ENCODE measurements around the gene KIAA0586. TPM values are rescaled to one million over a fixed set of nuclear protein-coding genes. Genes with fewer than 3 reads are reported as not detected.

The KIAA0586 gene
- total RNA-seq, 1 experiment from 2014 or later = 20.9 TPM

- no peak overlapping the region for H3K23ac ChIP-seq (ENCODE audit: insufficient read length, low read depth, low read length)
- no peak overlapping the region for H3K4me2 ChIP-seq (ENCODE audit: insufficient read depth, insufficient read length, low read length)
- H3K79me1 ChIP-seq (ENCODE audit: insufficient read depth, low read depth, low read length, poor library complexity, severe bottlenecking) = no peaks in the 10 kb centered on the region
- no peak overlapping the region for H2AK5ac ChIP-seq (ENCODE audit: insufficient read length, low read length)
- no peaks in the 10 kb centered on the region for H3K9me3 ChIP-seq (ENCODE audit: control insufficient read depth, low read depth, low read length)
- WGBS (ENCODE audit: extremely low coverage, insufficient read length, low lambda C conversion rate) = no CpG with 5 or more reads among the region's 1 CpG
- Mint-ChIP-seq H3K27ac (no peak overlapping the region), H3K9me3 (no peaks in the 10 kb centered on the region), H3K27me3 (ENCODE audit: low read depth) (no peaks in the 10 kb centered on the region), H3K4me1 (peaks cover 6 to 8% of the 10 kb centered on the region in 2 experiments; a peak in 2 of 4 replicates), H3K36me3 (ENCODE audit: insufficient read depth in 1 of 3, low read depth in 3 of 3) (no peaks in the 10 kb centered on the region), H3K4me3 (no peak overlapping the region)
- no peaks in the 10 kb centered on the region for H3K79me2 ChIP-seq (ENCODE audit: insufficient read depth, low read length)
- H2BK120ac ChIP-seq (ENCODE audit: low read depth, low read length, poor library complexity, severe bottlenecking) = no peak overlapping the region
- H4K5ac ChIP-seq (ENCODE audit: insufficient read length, low read depth, low read length) = no peak overlapping the region
- no peak overlapping the region for H4K91ac ChIP-seq (ENCODE audit: insufficient read length, low read depth, low read length)
- no peak for TF ChIP-seq CTCF (conservative IDR thresholded peaks at IDR 0.05)
- peaks cover 2% of the 10 kb centered on the region; the same call in 1 of the 2 replicates for H3K4me1 ChIP-seq (ENCODE audit: insufficient read depth, low read length)
- H2AFZ ChIP-seq (ENCODE audit: low read length) = no peak overlapping the region
- H3K27ac ChIP-seq (ENCODE audit: insufficient read length, low read depth, low read length) = no peak overlapping the region
- no peak overlapping the region for H3K56ac ChIP-seq (ENCODE audit: insufficient read length, low read depth, low read length)
- no peak overlapping the region for H3K9ac ChIP-seq (ENCODE audit: extremely low read depth, insufficient read length, low read length)
- no peak overlapping the region for H2BK15ac ChIP-seq (ENCODE audit: low read depth, low read length)
- H2BK20ac ChIP-seq (ENCODE audit: low read depth, low read length, poor library complexity, severe bottlenecking) = no peak overlapping the region
- no peak overlapping the region for H2BK5ac ChIP-seq (ENCODE audit: insufficient read length, low read length)
- H3K14ac ChIP-seq (ENCODE audit: insufficient read depth, low read length) = no peak overlapping the region
- no peak overlapping the region for H3K4ac ChIP-seq (ENCODE audit: low read depth, low read length)
- H3K27me3 ChIP-seq (ENCODE audit: insufficient read depth, low read length) = no peaks in the 10 kb centered on the region
- H4K20me1 ChIP-seq (ENCODE audit: control insufficient read depth, insufficient read depth, insufficient read length) = peaks cover 2% of the 10 kb centered on the region
- H3T11ph ChIP-seq (ENCODE audit: low read length) = no peak overlapping the region
- no peak overlapping the region for H3K18ac ChIP-seq (ENCODE audit: insufficient read length, low read depth, low read length)
- H2BK12ac ChIP-seq (ENCODE audit: insufficient read length, low read depth, low read length) = no peak overlapping the region
- no peaks in the 10 kb centered on the region for H3K23me2 ChIP-seq (ENCODE audit: insufficient read length, low read depth, low read length, poor library complexity, severe bottlenecking)
- H4K8ac ChIP-seq (replicated peaks; ENCODE audit: insufficient read length, low read depth, low read length) = no peak overlapping the region
- DNase-seq = no peak
Measured at GRCh38 chr14:58572473-58572853, 144.9 kb downstream of the KIAA0586 start.
